Measurements from ENCODE around the gene ZNF385C. TPM values are rescaled to one million over a fixed set of nuclear protein-coding genes. Genes with fewer than 3 reads are reported as not detected.

Gene ZNF385C
- total RNA-seq, 2 experiments from 2014 or later = not detected

- Mint-ChIP-seq H3K27ac (no peak overlapping the region), H3K27me3 (no peaks in the 10 kb centered on the region), H3K9me3 (no peaks in the 10 kb centered on the region), H3K4me1 (peaks cover 28% of the 10 kb centered on the region), H3K36me3 (ENCODE audit: low read depth) (peaks cover 35% of the 10 kb centered on the region), H3K4me3 (no peak overlapping the region)
- ChIA-PET CTCF (interaction anchor here (1.0 kb wide), 1 partner anchor 17 kb away, joined by 3 read pairs; the partner anchor contains the start of gene DNAJC7), POLR2A (no interaction called here)
- DNase-seq = no peak
Observed at GRCh38 chr17:42000413-42001133, 97.7 kb downstream of the ZNF385C start.

GRCh38 chr17:41998497-41998896 lies 99.8 kb downstream of the ZNF385C start:
- peaks cover 14% of the 10 kb centered on the region for H3K4me1 Mint-ChIP-seq
- H3K27ac Mint-ChIP-seq = no peak overlapping the region
- H3K36me3 Mint-ChIP-seq (ENCODE audit: low read depth) = peaks cover 41% of the 10 kb centered on the region
- H3K4me3 Mint-ChIP-seq = no peak overlapping the region
- no peak for DNase-seq
- no peaks in the 10 kb centered on the region for H3K9me3 Mint-ChIP-seq
- POLR2A ChIA-PET = no interaction called here
- CTCF ChIA-PET = interaction anchor here (0.6 to 1.5 kb wide), 4 partner anchors 10 to 35 kb away, joined by 3 to 4 read pairs (median 4); partner anchors contain the start of gene DNAJC7
- H3K27me3 Mint-ChIP-seq = no peaks in the 10 kb centered on the region

- no peak for DNase-seq
- CTCF ChIA-PET = interaction anchor here (0.8 kb wide), 1 partner anchor 9 kb away, joined by 3 read pairs; no protein-coding TSS in a partner anchor
- Mint-ChIP-seq H3K27me3 (no peaks in the 10 kb centered on the region), H3K4me1 (peaks cover 4% of the 10 kb centered on the region), H3K36me3 (ENCODE audit: low read depth) (peaks cover 41% of the 10 kb centered on the region), H3K4me3 (no peak overlapping the region), H3K27ac (no peak overlapping the region), H3K9me3 (no peaks in the 10 kb centered on the region)
- POLR2A ChIA-PET = no interaction called here
Observed at GRCh38 chr17:41996855-41997164, 101.5 kb downstream of the ZNF385C start.

- POLR2A ChIA-PET = interaction anchor here (0.6 kb wide), 1 partner anchor 12 kb away, joined by 3 read pairs; no protein-coding TSS in a partner anchor
- Mint-ChIP-seq H3K36me3 (ENCODE audit: low read depth) (peaks cover 57% of the 10 kb centered on the region), H3K27me3 (no peaks in the 10 kb centered on the region), H3K9me3 (no peaks in the 10 kb centered on the region), H3K27ac (no peak overlapping the region), H3K4me1 (no peaks in the 10 kb centered on the region), H3K4me3 (no peak overlapping the region)
- CTCF ChIA-PET = interaction anchor here (0.6 kb wide), 1 partner anchor 235 kb away, joined by 3 read pairs; no protein-coding TSS in a partner anchor
- DNase-seq = no peak
Observed at GRCh38 chr17:41992576-41992975, 105.7 kb downstream of the ZNF385C start.

- Mint-ChIP-seq H3K4me3 (no peak overlapping the region), H3K27me3 (no peaks in the 10 kb centered on the region), H3K4me1 (no peaks in the 10 kb centered on the region), H3K27ac (no peak overlapping the region), H3K36me3 (ENCODE audit: low read depth) (peaks cover 61% of the 10 kb centered on the region), H3K9me3 (no peaks in the 10 kb centered on the region)
- POLR2A ChIA-PET = no interaction called here
- CTCF ChIA-PET = interaction anchor here (1.6 kb wide), 1 partner anchor 9 kb away, joined by 3 read pairs; no protein-coding TSS in a partner anchor
- no peak for DNase-seq
Observed at GRCh38 chr17:41989702-41990419, 108.4 kb downstream of the ZNF385C start.

- POLR2A ChIA-PET = interaction anchor here (0.6 kb wide), 1 partner anchor 286 kb away, joined by 5 read pairs; no protein-coding TSS in a partner anchor
Observed at GRCh38 chr17:41988418-41988817, 109.9 kb downstream of the ZNF385C start.

GRCh38 chr17:41987642-41988041 lies 110.6 kb downstream of the ZNF385C start:
- Mint-ChIP-seq H3K27me3 (no peaks in the 10 kb centered on the region), H3K4me1 (no peaks in the 10 kb centered on the region), H3K36me3 (ENCODE audit: low read depth) (peaks cover 57% of the 10 kb centered on the region), H3K27ac (peak overlapping the region; percentile 9), H3K4me3 (no peak overlapping the region), H3K9me3 (no peaks in the 10 kb centered on the region)
- CTCF ChIA-PET = interaction anchor here (0.6 to 1.2 kb wide), 5 partner anchors 9 to 46 kb away, joined by 3 read pairs; no protein-coding TSS in a partner anchor
- DNase-seq = no peak
- POLR2A ChIA-PET = interaction anchor here (0.6 kb wide), 1 partner anchor 286 kb away, joined by 5 read pairs; no protein-coding TSS in a partner anchor

More at GRCh38 chr17:41988418-41988817, 109.9 kb downstream of the ZNF385C start:
- no peaks in the 10 kb centered on the region for H3K9me3 Mint-ChIP-seq
- no peaks in the 10 kb centered on the region for H3K27me3 Mint-ChIP-seq
- no peaks in the 10 kb centered on the region for H3K4me1 Mint-ChIP-seq
- no peak overlapping the region for H3K4me3 Mint-ChIP-seq
- H3K36me3 Mint-ChIP-seq (ENCODE audit: low read depth) = peaks cover 61% of the 10 kb centered on the region
- DNase-seq = no peak
- CTCF ChIA-PET = interaction anchor here (1.1 to 1.6 kb wide), 3 partner anchors 9 to 30 kb away, joined by 3 read pairs; no protein-coding TSS in a partner anchor
- H3K27ac Mint-ChIP-seq = no peak overlapping the region

GRCh38 chr17:41986634-41987033 lies 111.6 kb downstream of the ZNF385C start:
- no peak overlapping the region for H3K27ac Mint-ChIP-seq
- H3K36me3 Mint-ChIP-seq (ENCODE audit: low read depth) = peaks cover 64% of the 10 kb centered on the region
- POLR2A ChIA-PET = interaction anchor here (0.6 kb wide), 1 partner anchor 20 kb away, joined by 7 read pairs; no protein-coding TSS in a partner anchor

GRCh38 chr17:41985919-41986318 lies 112.4 kb downstream of the ZNF385C start:
- H3K4me3 Mint-ChIP-seq = no peak overlapping the region
- H3K9me3 Mint-ChIP-seq = no peaks in the 10 kb centered on the region
- H3K27ac Mint-ChIP-seq = no peak overlapping the region
- no peak for DNase-seq
- peaks cover 65% of the 10 kb centered on the region for H3K36me3 Mint-ChIP-seq (ENCODE audit: low read depth)
- ChIA-PET CTCF (no interaction called here), POLR2A (no interaction called here)
- H3K27me3 Mint-ChIP-seq = no peaks in the 10 kb centered on the region
- H3K4me1 Mint-ChIP-seq = no peaks in the 10 kb centered on the region

More at GRCh38 chr17:41986634-41987033, 111.6 kb downstream of the ZNF385C start:
- no peaks in the 10 kb centered on the region for H3K9me3 Mint-ChIP-seq
- H3K4me1 Mint-ChIP-seq = no peaks in the 10 kb centered on the region
- CTCF ChIA-PET = interaction anchor here (1.1 kb wide), 1 partner anchor 15 kb away, joined by 3 read pairs; no protein-coding TSS in a partner anchor
- no peak for DNase-seq
- no peak overlapping the region for H3K4me3 Mint-ChIP-seq
- H3K27me3 Mint-ChIP-seq = no peaks in the 10 kb centered on the region

- H3K27ac Mint-ChIP-seq = peak overlapping the region; percentile 25
- CTCF ChIA-PET = interaction anchor here (0.6 to 1.5 kb wide), 5 partner anchors 9 to 20 kb away, joined by 3 to 4 read pairs (median 3); no protein-coding TSS in a partner anchor
- no peak overlapping the region for H3K4me3 Mint-ChIP-seq
- DNase-seq = no peak
- POLR2A ChIA-PET = no interaction called here
- H3K36me3 Mint-ChIP-seq (ENCODE audit: low read depth) = peaks cover 67% of the 10 kb centered on the region
- no peaks in the 10 kb centered on the region for H3K9me3 Mint-ChIP-seq
- H3K27me3 Mint-ChIP-seq = no peaks in the 10 kb centered on the region
- no peaks in the 10 kb centered on the region for H3K4me1 Mint-ChIP-seq
Observed at GRCh38 chr17:41984454-41984853, 113.8 kb downstream of the ZNF385C start.

GRCh38 chr17:41982026-41982760 lies 116.1 kb downstream of the ZNF385C start:
- ChIA-PET CTCF (interaction anchor here (0.9 to 1.6 kb wide), 4 partner anchors 13 to 90 kb away, joined by 3 to 5 read pairs (median 4); partner anchors contain the start of gene CNP), POLR2A (no interaction called here)
- Mint-ChIP-seq H3K4me1 (peaks cover 1% of the 10 kb centered on the region), H3K27ac (peak overlapping the region; percentile 71), H3K9me3 (no peaks in the 10 kb centered on the region), H3K36me3 (ENCODE audit: low read depth) (peaks cover 67% of the 10 kb centered on the region), H3K4me3 (no peak overlapping the region), H3K27me3 (no peaks in the 10 kb centered on the region)
- no peak for DNase-seq

GRCh38 chr17:41977991-41978390 lies 120.3 kb downstream of the ZNF385C start:
- POLR2A ChIA-PET = no interaction called here
- H3K27me3 Mint-ChIP-seq = no peaks in the 10 kb centered on the region
- no peaks in the 10 kb centered on the region for H3K9me3 Mint-ChIP-seq
- CTCF ChIA-PET = interaction anchor here (0.6 to 1.6 kb wide), 5 partner anchors 10 to 781 kb away, joined by 3 to 4 read pairs (median 3); no protein-coding TSS in a partner anchor
- H3K27ac Mint-ChIP-seq = no peak overlapping the region
- no peak overlapping the region for H3K4me3 Mint-ChIP-seq
- H3K36me3 Mint-ChIP-seq (ENCODE audit: low read depth) = peaks cover 65% of the 10 kb centered on the region
- no peak for DNase-seq
- peaks cover 5% of the 10 kb centered on the region for H3K4me1 Mint-ChIP-seq
